ENCODE data around the gene C4A.
"Not testable (repeated sequence)": the region's sequence is repeated elsewhere in the genome, so short reads cannot be mapped to it uniquely, and the experiment has no call there.

The C4A gene

DNA sequence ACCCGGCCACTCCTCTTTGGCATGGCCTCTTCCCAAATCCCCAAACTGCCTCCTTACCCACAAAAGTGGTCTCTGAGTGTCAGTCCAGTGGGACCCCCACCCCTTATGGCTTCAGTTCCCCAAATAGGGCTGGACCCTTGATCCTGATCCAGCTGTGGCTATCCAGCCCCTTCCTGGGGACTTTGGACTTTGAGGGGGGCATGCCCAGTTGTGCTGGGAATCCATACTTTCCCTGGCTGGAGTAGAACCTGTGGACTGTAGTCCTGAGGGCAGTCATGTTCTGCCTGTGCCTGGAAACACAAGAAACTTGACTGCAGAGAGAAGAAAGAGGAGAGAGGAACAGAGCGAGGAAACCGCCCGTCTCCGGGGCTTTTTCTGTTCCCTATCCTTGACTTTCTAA is 55.3 kb downstream of the C4A start:
- DNase-seq: not testable (repeated sequence)

DNA sequence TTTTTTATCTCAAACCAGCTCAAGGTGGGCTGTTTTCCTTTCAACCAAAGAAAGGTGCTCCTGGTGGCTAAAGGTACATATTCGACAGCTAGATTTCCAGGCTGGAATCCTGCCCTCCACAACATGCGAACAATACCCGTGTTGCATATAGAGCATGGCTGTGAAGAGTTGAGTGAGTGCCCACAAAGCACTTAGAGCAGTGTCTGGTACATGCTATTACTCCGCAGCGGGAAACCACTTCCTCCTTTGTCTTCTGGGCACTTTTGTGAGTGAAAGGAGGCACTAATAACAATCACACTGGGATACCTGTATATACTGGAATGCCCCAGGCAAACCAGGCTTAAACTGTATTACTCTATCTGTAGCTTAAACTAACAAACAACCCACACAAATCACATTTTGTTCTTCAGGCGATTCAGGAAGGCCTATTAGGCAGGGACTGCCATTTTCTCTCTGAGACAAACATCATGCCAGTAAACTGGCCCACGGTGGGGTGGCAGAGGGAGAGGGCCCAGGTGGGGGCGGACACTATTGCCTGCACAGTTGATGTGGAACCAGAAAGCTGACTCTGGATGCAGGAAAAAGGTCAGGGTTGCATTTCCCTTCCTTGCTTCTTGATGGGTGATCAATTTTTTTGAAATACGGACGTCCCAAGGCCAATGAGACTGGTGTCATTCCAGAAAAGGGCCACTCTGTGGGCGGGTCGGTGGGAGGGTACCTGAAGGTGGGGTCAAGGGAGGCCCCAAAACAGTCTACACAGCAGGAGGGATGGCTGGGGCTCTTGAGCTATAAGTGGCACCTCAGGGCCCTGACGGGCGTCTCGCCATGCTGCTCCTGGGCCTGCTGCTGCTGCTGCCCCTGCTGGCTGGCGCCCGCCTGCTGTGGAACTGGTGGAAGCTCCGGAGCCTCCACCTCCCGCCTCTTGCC is 56.0 kb downstream of the C4A start, which contains the start of gene CYP21A2:
CYP21A2 (plus strand) TSS at position 818 of the 927 bp plus-strand sequence; CDS start at position 826, 8 bp downstream.
- DNase-seq: not testable (repeated sequence)

- DNase-seq: not testable (repeated sequence)
Measured at GRCh38 chr6:32038878-32039277, 57.0 kb downstream of the C4A start.

DNA sequence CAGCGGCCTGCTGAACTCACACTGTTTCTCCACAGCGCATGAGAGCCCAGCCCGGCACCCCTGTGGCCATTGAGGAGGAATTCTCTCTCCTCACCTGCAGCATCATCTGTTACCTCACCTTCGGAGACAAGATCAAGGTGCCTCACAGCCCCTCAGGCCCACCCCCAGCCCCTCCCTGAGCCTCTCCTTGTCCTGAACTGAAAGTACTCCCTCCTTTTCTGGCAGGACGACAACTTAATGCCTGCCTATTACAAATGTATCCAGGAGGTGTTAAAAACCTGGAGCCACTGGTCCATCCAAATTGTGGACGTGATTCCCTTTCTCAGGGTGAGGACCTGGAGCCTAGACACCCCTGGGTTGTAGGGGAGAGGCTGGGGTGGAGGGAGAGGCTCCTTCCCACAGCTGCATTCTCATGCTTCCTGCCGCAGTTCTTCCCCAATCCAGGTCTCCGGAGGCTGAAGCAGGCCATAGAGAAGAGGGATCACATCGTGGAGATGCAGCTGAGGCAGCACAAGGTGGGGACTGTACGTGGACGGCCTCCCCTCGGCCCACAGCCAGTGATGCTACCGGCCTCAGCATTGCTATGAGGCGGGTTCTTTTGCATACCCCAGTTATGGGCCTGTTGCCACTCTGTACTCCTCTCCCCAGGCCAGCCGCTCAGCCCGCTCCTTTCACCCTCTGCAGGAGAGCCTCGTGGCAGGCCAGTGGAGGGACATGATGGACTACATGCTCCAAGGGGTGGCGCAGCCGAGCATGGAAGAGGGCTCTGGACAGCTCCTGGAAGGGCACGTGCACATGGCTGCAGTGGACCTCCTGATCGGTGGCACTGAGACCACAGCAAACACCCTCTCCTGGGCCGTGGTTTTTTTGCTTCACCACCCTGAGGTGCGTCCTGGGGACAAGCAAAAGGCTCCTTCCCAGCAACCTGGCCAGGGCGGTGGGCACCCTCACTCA is 57.7 kb downstream of the C4A start:
- DNase-seq: not testable (repeated sequence)

- DNase-seq: not testable (repeated sequence)
Measured at GRCh38 chr6:32040299-32041049, 58.6 kb downstream of the C4A start.

- DNase-seq: not testable (repeated sequence)
Measured at GRCh38 chr6:32041050-32041321, 59.1 kb downstream of the C4A start.

DNA sequence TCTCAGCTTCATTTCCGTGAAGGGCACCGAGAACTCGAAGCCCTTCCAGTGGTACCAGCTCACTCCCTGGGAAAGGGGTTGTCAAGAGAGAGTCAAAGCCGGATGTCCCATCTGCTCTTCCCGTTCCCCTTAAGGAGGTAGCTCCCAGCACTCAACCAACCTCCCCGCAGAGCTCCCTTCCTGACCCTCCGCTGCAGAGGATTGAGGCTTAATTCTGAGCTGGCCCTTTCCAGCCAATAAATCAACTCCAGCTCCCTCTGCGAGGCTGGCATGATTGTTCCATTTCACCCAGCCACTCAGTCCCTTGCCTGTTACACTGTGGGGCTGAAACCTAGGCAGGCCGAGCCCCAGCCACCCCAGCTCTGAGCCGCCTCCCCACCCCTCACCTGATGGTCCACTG is 59.5 kb downstream of the C4A start:
- not testable (repeated sequence) for DNase-seq

- DNase-seq: not testable (repeated sequence)
Measured at GRCh38 chr6:32042276-32042675, 60.4 kb downstream of the C4A start.

DNA sequence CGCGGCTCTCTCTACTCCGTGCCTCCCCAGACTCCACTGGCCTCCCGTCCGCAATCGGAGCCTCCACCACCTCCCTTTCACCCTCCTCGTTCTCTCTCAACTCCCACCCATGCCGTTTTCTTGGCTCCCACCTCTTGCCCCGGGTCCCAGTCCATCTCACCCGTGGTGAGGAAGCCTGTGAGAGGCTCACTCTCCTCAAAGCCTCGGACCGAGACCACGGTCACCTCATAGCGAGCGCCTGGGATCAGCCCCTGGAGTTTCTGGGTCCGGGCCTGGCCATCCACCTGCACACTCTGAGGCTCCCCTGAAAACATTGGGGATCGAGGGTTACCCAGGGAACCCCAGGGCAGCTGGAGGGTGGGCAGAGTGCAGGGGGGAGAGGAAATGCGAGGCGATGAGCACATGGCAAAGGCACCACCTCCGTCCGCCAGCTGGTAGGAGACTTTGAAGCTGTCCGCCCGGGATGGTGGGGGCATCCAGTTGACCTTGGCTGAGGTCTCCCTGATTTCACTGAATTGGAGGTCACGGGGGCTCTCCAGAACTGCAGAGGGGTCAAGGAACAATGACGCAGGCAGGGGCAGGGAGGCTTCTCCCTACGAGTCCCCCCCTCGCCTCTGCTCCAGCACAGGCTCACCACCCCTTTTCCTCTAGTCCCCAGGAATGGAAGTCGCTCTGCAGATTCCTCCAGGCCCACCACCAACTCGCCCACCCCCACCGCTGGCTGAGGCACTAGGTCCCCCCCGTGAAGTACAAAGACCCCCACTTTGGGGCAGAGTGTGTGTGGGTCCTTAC is 61.9 kb downstream of the C4A start:
- not testable (repeated sequence) for DNase-seq

GRCh38 chr6:32044916-32045315 is 63.1 kb downstream of the C4A start:
- DNase-seq: not testable (repeated sequence)

GRCh38 chr6:32045811-32046449 is 64.1 kb downstream of the C4A start:
- no peak for DNase-seq

GRCh38 chr6:32046450-32047083 is 64.7 kb downstream of the C4A start:
- no peak for DNase-seq

DNA sequence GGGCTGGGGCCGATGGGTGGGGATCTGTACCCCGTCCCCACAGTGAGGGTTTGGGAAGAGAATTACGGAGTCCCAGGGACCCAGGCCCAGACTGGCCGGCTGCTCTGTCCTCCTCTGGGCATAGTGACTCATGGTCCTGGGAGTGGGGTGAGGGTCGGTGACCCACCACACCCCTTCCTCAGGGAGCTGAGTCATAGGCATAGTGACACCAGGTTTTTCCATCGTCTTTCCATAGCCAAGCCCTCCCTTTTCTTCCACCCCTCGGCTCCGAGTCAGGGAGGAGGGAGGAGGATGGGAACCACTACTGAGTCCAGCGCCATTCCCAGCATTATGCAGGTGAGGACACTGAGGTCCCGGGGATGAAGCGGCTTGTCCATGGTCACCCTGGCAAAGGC is 65.2 kb downstream of the C4A start:
- no peak for DNase-seq

DNA sequence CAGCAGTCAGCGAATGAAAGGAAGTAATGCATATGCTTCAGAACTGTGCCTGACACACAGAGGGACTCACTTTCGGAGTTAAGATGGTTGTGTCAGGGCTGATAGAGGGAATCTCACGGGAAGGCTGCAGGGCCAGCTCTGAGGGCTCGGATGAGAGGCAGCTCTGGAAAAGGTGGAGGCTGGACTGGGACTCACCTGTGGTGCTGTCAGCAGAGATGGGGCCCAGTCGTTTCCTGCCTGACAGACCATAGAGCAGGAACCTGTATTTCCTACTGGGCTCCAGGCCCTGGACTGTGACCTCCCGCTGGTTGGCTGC is 65.6 kb downstream of the C4A start:
- no peak for DNase-seq

DNA sequence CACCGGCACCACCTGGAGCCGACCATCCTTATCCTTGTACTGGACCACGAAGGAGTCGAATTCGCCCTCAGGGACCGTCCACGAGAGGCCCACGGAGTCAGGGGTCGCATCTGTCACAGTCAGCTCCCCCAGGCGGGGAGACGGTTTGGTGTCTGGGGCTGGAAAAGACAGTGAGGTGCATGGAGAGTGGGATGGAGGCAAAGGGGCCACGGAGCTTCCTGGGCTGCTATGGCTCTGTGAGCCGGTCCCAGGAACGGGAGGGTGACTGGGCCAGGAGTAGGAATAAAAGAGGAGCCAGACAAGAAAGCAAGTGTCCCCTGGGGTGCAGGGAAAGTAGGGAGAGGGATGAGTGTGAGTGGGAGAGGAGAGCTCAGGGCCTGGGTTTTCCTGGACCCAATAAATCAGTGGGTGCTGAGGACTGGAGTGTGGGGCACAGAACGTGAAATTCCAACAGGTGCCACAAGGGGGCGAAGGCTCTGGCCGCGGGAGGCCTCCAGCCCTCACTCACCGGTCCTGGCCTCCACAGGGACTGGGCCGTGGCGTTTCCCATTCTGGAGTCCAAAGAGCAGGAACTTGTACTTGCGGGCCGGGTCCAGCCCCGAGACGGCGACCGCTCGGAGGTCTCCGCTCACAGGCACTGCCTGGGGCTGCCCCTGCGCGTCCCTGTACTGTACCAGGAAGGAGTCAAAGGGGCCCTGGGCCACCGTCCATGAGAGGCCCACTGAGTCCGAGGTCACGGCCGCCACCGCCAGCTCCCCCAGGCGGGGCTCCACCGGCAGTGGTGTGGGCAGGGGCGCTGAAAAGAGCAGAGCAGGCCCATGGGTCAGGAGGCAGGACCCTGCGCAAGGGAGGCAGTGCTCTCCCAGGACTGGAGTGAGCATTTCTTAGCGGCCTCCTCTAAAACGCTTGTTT is 66.3 kb downstream of the C4A start:
- DNase-seq: peak; percentile 61 to 84 (median 75)

DNA sequence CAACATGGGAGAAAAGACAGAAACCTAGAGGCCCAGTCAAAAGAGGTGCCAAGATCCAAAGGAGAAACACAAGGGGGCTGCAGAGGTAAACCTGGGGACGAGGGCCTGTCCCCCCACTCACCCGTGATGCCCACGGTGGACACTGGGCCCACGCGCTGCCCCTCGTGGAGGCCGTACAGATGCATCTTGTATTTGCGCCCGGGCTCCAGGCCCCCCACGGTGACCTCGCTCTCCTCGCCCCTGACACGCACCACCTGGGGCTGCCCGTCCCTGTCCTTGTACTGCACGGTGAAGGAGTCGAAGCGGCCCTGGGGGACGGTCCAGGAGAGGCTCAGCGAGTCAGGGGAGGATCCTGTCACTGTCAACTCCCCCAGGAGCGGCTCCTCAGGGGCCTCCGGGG is 67.3 kb downstream of the C4A start:
- not testable (repeated sequence) for DNase-seq

GRCh38 chr6:32049736-32050135 is 67.9 kb downstream of the C4A start:
- DNase-seq: not testable (repeated sequence)

GRCh38 chr6:32050562-32050961 is 68.7 kb downstream of the C4A start:
- no peak for DNase-seq
